NB4 (cell line): Measurements from ENCODE around the gene KIF17.

Experiments
- CTCF ChIP-seq: IDR thresholded peaks from one replicate; pipeline ENCODE4 v1.5.1; 2012; ENCODE audit warnings: low read depth, low read length
- MAX ChIP-seq: IDR thresholded peaks from 2 replicates; pipeline ENCODE4 v1.6.1; 2011; ENCODE audit warnings: low read depth, low read length
- MYC ChIP-seq: IDR thresholded peaks from 2 replicates; pipeline ENCODE4 v1.6.1; 2011; ENCODE audit warnings: low read depth, low read length
- POLR2A ChIP-seq: IDR thresholded peaks from 2 replicates; pipeline ENCODE4 v1.6.1; 2011; ENCODE audit warnings: mild to moderate bottlenecking; ENCODE audit not compliant: insufficient read length; ENCODE audit errors: extremely low read depth

GRCh38 chr1:20652300-20652699, 65.5 kb downstream of the KIF17 start:
- TF ChIP-seq CTCF, result no peak
- TF ChIP-seq MYC, result no peak
- TF ChIP-seq POLR2A, result no peak
- no peak for TF ChIP-seq MAX
